Measurements from ENCODE around the gene NANOS2. TPM values are rescaled to one million over a fixed set of nuclear protein-coding genes. Genes with fewer than 3 reads are reported as not detected.

NANOS2 gene
- total RNA-seq, 1 experiment from 2014 or later: not detected

- Histone ChIP-seq H3F3A (ENCODE audit: low read length, unreplicated experiment) (no peaks in the 10 kb centered on the region), H3K79me2 (ENCODE audit: low read length) (no peaks in the 10 kb centered on the region), H3K27ac (ENCODE audit: low read length) (no peak overlapping the region), H3K4me2 (ENCODE audit: low read length) (no peak overlapping the region), H3K9ac (ENCODE audit: low read length) (no peak overlapping the region), H3K4me1 (ENCODE audit: insufficient read depth, low read length) (peaks cover 4% of the 10 kb centered on the region), H3K36me3 (ENCODE audit: low read depth, low read length) (no peaks in the 10 kb centered on the region), H3K9me3 (ENCODE audit: low read length) (no peaks in the 10 kb centered on the region), H3K4me3 (ENCODE audit: low read length) (no peak overlapping the region), H3K27me3 (ENCODE audit: low read length) (no peaks in the 10 kb centered on the region), H3K9me2 (replicated peaks; ENCODE audit: low read length) (no peaks in the 10 kb centered on the region), H4K20me1 (ENCODE audit: low read length) (no peaks in the 10 kb centered on the region), H2AFZ (ENCODE audit: low read length) (no peak overlapping the region)
- POLR2A ChIA-PET (ENCODE audit: unreplicated experiment): interaction anchor here (0.7 kb wide), 1 partner anchor 442 kb away, joined by 3 read pairs; no protein-coding TSS in a partner anchor
- CTCF ChIA-PET: no interaction called here
- no TSS peak for BruUV-seq (replicated peaks)
- ATAC-seq (no peak), DNase-seq (no peak)
- no peak for TF ChIP-seq EZH2 (IDR thresholded peaks at IDR 0.05; ENCODE audit: low read length, unreplicated experiment)
- no peak for TF ChIP-seq EZH2phosphoT487 (IDR thresholded peaks at IDR 0.05; ENCODE audit: borderline replicate concordance, low read length)
- TF ChIP-seq, protein P1, sequence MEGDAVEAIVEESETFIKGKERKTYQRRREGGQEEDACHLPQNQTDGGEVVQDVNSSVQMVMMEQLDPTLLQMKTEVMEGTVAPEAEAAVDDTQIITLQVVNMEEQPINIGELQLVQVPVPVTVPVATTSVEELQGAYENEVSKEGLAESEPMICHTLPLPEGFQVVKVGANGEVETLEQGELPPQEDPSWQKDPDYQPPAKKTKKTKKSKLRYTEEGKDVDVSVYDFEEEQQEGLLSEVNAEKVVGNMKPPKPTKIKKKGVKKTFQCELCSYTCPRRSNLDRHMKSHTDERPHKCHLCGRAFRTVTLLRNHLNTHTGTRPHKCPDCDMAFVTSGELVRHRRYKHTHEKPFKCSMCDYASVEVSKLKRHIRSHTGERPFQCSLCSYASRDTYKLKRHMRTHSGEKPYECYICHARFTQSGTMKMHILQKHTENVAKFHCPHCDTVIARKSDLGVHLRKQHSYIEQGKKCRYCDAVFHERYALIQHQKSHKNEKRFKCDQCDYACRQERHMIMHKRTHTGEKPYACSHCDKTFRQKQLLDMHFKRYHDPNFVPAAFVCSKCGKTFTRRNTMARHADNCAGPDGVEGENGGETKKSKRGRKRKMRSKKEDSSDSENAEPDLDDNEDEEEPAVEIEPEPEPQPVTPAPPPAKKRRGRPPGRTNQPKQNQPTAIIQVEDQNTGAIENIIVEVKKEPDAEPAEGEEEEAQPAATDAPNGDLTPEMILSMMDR (conservative IDR thresholded peaks at IDR 0.05; ENCODE audit: low read depth, low read length): no peak
- intact Hi-C loops (cut with micrococcal nuclease): no loop called here
Observed at GRCh38 chr19:45908956-45909355, 5.6 kb downstream of the NANOS2 start.

GRCh38 chr19:45906221-45906620, 8.4 kb downstream of the NANOS2 start:
- Histone ChIP-seq H3K27me3 (ENCODE audit: low read length) (no peaks in the 10 kb centered on the region), H3K4me2 (ENCODE audit: low read length) (no peak overlapping the region), H3K9me2 (replicated peaks; ENCODE audit: low read length) (no peaks in the 10 kb centered on the region), H3K9me3 (ENCODE audit: low read length) (no peaks in the 10 kb centered on the region), H3K36me3 (ENCODE audit: low read depth, low read length) (no peaks in the 10 kb centered on the region), H2AFZ (ENCODE audit: low read length) (peak overlapping the region; percentile 33; the same call in 1 of the 2 replicates), H3K79me2 (ENCODE audit: low read length) (peaks cover 5% of the 10 kb centered on the region; the same call in 1 of the 2 replicates), H3K9ac (ENCODE audit: low read length) (no peak overlapping the region), H3K4me1 (ENCODE audit: insufficient read depth, low read length) (peaks cover 4% of the 10 kb centered on the region), H3F3A (ENCODE audit: low read length, unreplicated experiment) (no peaks in the 10 kb centered on the region), H3K4me3 (ENCODE audit: low read length) (no peak overlapping the region), H3K27ac (ENCODE audit: low read length) (no peak overlapping the region), H4K20me1 (ENCODE audit: low read length) (no peaks in the 10 kb centered on the region)
- peak; percentile 47 for DNase-seq
- intact Hi-C loops (cut with micrococcal nuclease): no loop called here
- ChIA-PET CTCF (interaction anchor here (0.7 kb wide), 1 partner anchor 131 kb away, joined by 6 read pairs; no protein-coding TSS in a partner anchor), POLR2A (ENCODE audit: unreplicated experiment) (no interaction called here)
- TF ChIP-seq EZH2 (IDR thresholded peaks at IDR 0.05; ENCODE audit: low read length, unreplicated experiment): no peak
- no peak for TF ChIP-seq EZH2phosphoT487 (IDR thresholded peaks at IDR 0.05; ENCODE audit: borderline replicate concordance, low read length)
- TF ChIP-seq, protein P1 (conservative IDR thresholded peaks at IDR 0.05; ENCODE audit: low read depth, low read length): no peak
- ATAC-seq: no peak
- BruUV-seq (replicated peaks): no TSS peak

DNA sequence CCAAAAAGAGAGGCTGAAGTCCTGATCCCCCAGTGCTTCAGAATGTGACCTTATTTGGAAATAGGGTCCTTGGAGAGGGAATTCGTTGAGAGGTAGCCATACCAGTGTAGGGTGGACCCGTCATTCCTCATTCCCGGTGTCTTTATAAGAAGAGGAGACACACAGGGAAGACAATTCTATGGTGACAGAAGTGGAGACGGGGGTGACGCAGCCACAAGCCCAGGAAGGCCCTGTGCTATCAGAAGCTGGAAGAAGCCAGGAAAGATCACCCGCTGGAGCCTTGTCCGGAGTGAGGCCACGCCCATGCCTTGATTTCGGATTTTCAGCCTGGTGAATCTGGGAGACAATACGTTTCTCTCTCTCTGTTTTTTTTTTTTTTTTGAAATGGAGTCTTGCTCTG, 9.6 kb downstream of the NANOS2 start:
- ChIA-PET POLR2A (ENCODE audit: unreplicated experiment) (no interaction called here), CTCF (no interaction called here)
- intact Hi-C loops (cut with micrococcal nuclease): no loop called here
- Histone ChIP-seq H3K9me3 (ENCODE audit: low read length) (no peaks in the 10 kb centered on the region), H4K20me1 (ENCODE audit: low read length) (no peaks in the 10 kb centered on the region), H3K27me3 (ENCODE audit: low read length) (no peaks in the 10 kb centered on the region), H3K4me3 (ENCODE audit: low read length) (no peak overlapping the region), H3K36me3 (ENCODE audit: low read depth, low read length) (no peaks in the 10 kb centered on the region), H3K4me1 (ENCODE audit: insufficient read depth, low read length) (peaks cover 11% of the 10 kb centered on the region), H2AFZ (ENCODE audit: low read length) (no peak overlapping the region), H3K9me2 (replicated peaks; ENCODE audit: low read length) (no peaks in the 10 kb centered on the region), H3F3A (ENCODE audit: low read length, unreplicated experiment) (no peaks in the 10 kb centered on the region), H3K9ac (ENCODE audit: low read length) (no peak overlapping the region), H3K4me2 (ENCODE audit: low read length) (no peak overlapping the region), H3K79me2 (ENCODE audit: low read length) (peaks cover 10% of the 10 kb centered on the region; the same call in 1 of the 2 replicates), H3K27ac (ENCODE audit: low read length) (no peak overlapping the region)
- TF ChIP-seq EZH2 (IDR thresholded peaks at IDR 0.05; ENCODE audit: low read length, unreplicated experiment) (no peak), EZH2phosphoT487 (IDR thresholded peaks at IDR 0.05; ENCODE audit: borderline replicate concordance, low read length) (no peak)
- TF ChIP-seq, protein P1 (conservative IDR thresholded peaks at IDR 0.05; ENCODE audit: low read depth, low read length): no peak
- no peak for DNase-seq
- BruUV-seq (replicated peaks): no TSS peak
- ATAC-seq: no peak
